ENCODE measurements around the gene TMEM235. TPM values are rescaled to one million over a fixed set of nuclear protein-coding genes. Genes with fewer than 3 reads are reported as not detected.
A peak's percentile ranks its signal among the peaks of the same experiment; 100 is the strongest.

The TMEM235 gene
- total and polyA plus RNA-seq, 9 of the 15 experiments (the other 6 are each of a cell fraction or from before 2014, with no cell fraction given): not detected

DNA sequence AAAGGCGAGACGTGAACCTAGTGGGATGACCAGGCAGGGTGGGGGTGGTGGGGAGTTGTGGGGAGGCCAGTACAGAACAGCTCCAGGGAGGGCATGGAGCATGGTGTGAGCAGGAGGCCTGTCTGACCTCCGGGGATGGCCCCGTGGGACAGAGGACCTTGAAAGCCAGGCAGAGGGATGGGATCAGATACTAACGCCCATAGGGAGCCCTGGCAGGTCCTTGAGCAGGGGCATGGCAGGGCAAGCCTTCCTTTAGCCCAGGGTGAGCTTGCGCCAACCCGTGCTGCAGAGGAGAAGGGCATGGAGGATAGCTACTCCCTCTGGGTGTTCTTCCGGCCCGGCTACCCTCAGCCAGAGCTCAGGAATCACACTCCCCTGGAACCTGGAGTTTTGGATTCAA lies 35.3 kb downstream of the TMEM235 start (continued):
- TF ChIP-seq GABPB2 (CRISPR knock-in tag; conservative IDR thresholded peaks at IDR 0.05) (no peak), ZFP36 (IDR thresholded peaks at IDR 0.05; ENCODE audit: low read depth, low read length, partially characterized antibody) (peak; percentile 70)

DNA sequence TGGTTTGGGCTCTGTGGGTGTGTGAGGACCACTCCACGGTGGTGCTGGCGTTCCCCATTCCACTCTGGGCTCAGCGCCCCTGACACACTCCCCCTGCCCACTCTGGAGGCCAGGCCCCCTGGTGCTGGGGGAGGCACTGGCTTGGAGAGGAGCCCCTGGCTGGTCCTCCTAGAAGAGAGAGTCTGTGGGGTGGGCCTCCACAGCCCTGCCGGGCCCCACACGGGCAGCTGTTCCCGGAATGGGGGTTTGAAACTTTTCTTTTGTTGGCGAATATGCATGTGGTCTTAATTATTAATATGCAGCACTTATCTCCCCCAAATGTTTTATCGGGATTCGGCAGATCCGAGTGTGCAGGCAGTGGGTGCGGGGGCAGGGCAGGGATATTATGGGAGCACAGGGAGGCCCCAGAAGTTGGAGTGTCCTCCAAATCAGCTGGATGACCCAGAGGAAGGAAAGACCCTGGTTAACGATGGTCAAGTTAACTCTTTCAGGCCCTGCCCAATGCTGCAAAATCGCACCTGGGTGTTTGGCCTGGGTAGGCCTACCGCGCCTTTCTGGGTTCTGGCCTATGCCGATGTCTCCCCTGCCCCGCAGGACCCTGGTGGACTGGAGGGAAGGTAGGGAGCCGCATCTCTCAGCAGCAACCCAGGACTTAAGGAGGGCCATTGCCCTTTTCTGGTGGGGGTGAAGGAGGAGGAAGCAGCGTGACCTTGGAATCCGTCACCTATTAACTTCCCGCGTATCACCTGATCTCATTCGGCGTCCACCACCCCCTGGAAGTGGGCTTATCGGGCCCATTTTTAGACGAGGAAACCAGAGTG lies 36.0 kb downstream of the TMEM235 start:
- Histone ChIP-seq H3K4me3 (no peak overlapping the region), H3K27ac (ENCODE audit: extremely low read depth, low read depth, low read length) (peak overlapping the region; percentile 64), H3K36me3 (ENCODE audit: control insufficient read depth, insufficient read depth, low read length) (no peaks in the 10 kb centered on the region), H3K79me2 (ENCODE audit: control insufficient read depth, insufficient read depth, low read length) (peaks cover 8% of the 10 kb centered on the region; the same call in 1 of the 3 replicates), H4K20me1 (replicated peaks; ENCODE audit: control insufficient read depth, insufficient read depth, low read length) (no peaks in the 10 kb centered on the region), H3K9me1 (ENCODE audit: control insufficient read depth, insufficient read depth, low read length) (no peaks in the 10 kb centered on the region), H3K4me2 (ENCODE audit: insufficient read depth, low read length) (peak overlapping the region; percentile 54; the same call in 1 of the 2 replicates), H2AFZ (ENCODE audit: low read depth, low read length) (peak overlapping the region; percentile 58), H3K27me3 (ENCODE audit: control insufficient read depth in 2 of 2, insufficient read depth in 2 of 2, low read length in 2 of 2) (no peaks in the 10 kb centered on the region), H3K9me3 (replicated peaks; ENCODE audit: control insufficient read depth, insufficient read depth, low read depth, low read length) (no peaks in the 10 kb centered on the region), H3K9ac (ENCODE audit: insufficient read depth in 1 of 2, low read depth in 2 of 2, low read length in 2 of 2) (peak overlapping the region; percentile 48 to 86; a peak in 3 of 4 replicates), H3K4me1 (replicated peaks in 1 of 2; ENCODE audit: control insufficient read depth in 2 of 2, insufficient read depth in 2 of 2, low read length in 2 of 2) (peaks cover 78 to 88% of the 10 kb centered on the region in 2 experiments)
- ChIA-PET POLR2A (interaction anchor here (0.5 to 1.4 kb wide), 4 partner anchors 11 to 144 kb away, joined by 3 to 6 read pairs (median 5); no protein-coding TSS in a partner anchor), CTCF (ENCODE audit: low intra/inter-chr PET ratio) (no interaction called here)
- in situ Hi-C loops (cut with MboI): no loop called here
- peak in 2 of 4 experiments; percentile 35 to 42 for DNase-seq (ENCODE audit: extremely low read depth in 1 of 4, low spot score in 3 of 4)
- 37% methylated on average over 25 of the region's 26 CpGs for WGBS (ENCODE audit: insufficient coverage, low coverage, missing lambda C conversion rate)
- ATAC-seq: no peak
- FAIRE-seq: peak; percentile 32
- intact Hi-C loops (cut with micrococcal nuclease): no loop called here
- BruUV-seq (replicated peaks): no TSS peak
- TF ChIP-seq ZNF668 (CRISPR knock-in tag; IDR thresholded peaks at IDR 0.05) (no peak), CXXC5 (CRISPR knock-in tag; IDR thresholded peaks at IDR 0.05) (0 out of 2 replicates have a peak, but pooled peaks have one; percentile 25), GATAD2A (IDR thresholded peaks at IDR 0.05) (0 out of 2 replicates have a peak, but pooled peaks have one; percentile 56), CBFA2T2 (conservative IDR thresholded peaks at IDR 0.05) (0 out of 2 replicates have a peak, but pooled peaks have one; percentile 17), ZNF589 (CRISPR knock-in tag; IDR thresholded peaks at IDR 0.05; ENCODE audit: low read depth) (peak; percentile 62; the same call in 1 of the 2 replicates), HDAC6 (IDR thresholded peaks at IDR 0.05; ENCODE audit: low read depth, low read length) (no peak), ATF1 (CRISPR knock-in tag; IDR thresholded peaks at IDR 0.05) (no peak), ATF1 (tag; IDR thresholded peaks at IDR 0.05) (0 out of 2 replicates have a peak, but pooled peaks have one; percentile 13), THRAP3 (IDR thresholded peaks at IDR 0.05; ENCODE audit: borderline replicate concordance) (0 out of 2 replicates have a peak, but pooled peaks have one; percentile 35), KDM5B (IDR thresholded peaks at IDR 0.05; ENCODE audit: insufficient replicate concordance, low read depth, low read length) (peak; percentile 25), KAT7 (CRISPR knock-in tag; IDR thresholded peaks at IDR 0.05; ENCODE audit: borderline replicate concordance) (peak; percentile 74; the same call in 1 of the 2 replicates), NFIX (CRISPR knock-in tag; IDR thresholded peaks at IDR 0.05; ENCODE audit: low read depth) (no peak)
- TF ChIP-seq, protein P1, sequence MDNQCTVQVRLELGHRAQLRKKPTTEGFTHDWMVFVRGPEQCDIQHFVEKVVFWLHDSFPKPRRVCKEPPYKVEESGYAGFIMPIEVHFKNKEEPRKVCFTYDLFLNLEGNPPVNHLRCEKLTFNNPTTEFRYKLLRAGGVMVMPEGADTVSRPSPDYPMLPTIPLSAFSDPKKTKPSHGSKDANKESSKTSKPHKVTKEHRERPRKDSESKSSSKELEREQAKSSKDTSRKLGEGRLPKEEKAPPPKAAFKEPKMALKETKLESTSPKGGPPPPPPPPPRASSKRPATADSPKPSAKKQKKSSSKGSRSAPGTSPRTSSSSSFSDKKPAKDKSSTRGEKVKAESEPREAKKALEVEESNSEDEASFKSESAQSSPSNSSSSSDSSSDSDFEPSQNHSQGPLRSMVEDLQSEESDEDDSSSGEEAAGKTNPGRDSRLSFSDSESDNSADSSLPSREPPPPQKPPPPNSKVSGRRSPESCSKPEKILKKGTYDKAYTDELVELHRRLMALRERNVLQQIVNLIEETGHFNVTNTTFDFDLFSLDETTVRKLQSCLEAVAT (IDR thresholded peaks at IDR 0.05): peak in 1 of 2 experiments; percentile 86; a peak in 2 of 4 replicates
- TF ChIP-seq, protein P2, sequence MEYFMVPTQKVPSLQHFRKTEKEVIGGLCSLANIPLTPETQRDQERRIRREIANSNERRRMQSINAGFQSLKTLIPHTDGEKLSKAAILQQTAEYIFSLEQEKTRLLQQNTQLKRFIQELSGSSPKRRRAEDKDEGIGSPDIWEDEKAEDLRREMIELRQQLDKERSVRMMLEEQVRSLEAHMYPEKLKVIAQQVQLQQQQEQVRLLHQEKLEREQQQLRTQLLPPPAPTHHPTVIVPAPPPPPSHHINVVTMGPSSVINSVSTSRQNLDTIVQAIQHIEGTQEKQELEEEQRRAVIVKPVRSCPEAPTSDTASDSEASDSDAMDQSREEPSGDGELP (CRISPR knock-in tag; IDR thresholded peaks at IDR 0.05; ENCODE audit: borderline replicate concordance): peak; percentile 42; the same call in 1 of the 2 replicates
- TF ChIP-seq, protein P3, sequence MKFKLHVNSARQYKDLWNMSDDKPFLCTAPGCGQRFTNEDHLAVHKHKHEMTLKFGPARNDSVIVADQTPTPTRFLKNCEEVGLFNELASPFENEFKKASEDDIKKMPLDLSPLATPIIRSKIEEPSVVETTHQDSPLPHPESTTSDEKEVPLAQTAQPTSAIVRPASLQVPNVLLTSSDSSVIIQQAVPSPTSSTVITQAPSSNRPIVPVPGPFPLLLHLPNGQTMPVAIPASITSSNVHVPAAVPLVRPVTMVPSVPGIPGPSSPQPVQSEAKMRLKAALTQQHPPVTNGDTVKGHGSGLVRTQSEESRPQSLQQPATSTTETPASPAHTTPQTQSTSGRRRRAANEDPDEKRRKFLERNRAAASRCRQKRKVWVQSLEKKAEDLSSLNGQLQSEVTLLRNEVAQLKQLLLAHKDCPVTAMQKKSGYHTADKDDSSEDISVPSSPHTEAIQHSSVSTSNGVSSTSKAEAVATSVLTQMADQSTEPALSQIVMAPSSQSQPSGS (CRISPR knock-in tag; IDR thresholded peaks at IDR 0.05): no peak
